Epithelial cell of proximal tubule (primary cell): ENCODE measurements around the gene CRTC3. TPM values are rescaled to one million over a fixed set of nuclear protein-coding genes. Genes with fewer than 3 reads are reported as not detected.

ENCODE experiments used
- DNase-seq: peaks from one replicate; pipeline ENCODE4 v3.0.0-alpha.2; 2011; ENCODE audit warnings: low read depth
- H3K4me3 ChIP-seq: 2 replicates; pipeline ENCODE4 v1.5.1; 2011; ENCODE audit warnings: low read depth, mild to moderate bottlenecking, low read length
- CTCF ChIP-seq: conservative IDR thresholded peaks from 2 replicates; pipeline ENCODE4 v1.5.1; 2012; ENCODE audit warnings: low read depth, mild to moderate bottlenecking, low read length
- total RNA-seq: library from RNA; depleted of rRNA; stranded (reverse); fragments of >200 nt; gene quantifications from 2 replicates; pipeline ENCODE4 v1.2.3, GENCODE V29; 2015

The CRTC3 gene, protein sequence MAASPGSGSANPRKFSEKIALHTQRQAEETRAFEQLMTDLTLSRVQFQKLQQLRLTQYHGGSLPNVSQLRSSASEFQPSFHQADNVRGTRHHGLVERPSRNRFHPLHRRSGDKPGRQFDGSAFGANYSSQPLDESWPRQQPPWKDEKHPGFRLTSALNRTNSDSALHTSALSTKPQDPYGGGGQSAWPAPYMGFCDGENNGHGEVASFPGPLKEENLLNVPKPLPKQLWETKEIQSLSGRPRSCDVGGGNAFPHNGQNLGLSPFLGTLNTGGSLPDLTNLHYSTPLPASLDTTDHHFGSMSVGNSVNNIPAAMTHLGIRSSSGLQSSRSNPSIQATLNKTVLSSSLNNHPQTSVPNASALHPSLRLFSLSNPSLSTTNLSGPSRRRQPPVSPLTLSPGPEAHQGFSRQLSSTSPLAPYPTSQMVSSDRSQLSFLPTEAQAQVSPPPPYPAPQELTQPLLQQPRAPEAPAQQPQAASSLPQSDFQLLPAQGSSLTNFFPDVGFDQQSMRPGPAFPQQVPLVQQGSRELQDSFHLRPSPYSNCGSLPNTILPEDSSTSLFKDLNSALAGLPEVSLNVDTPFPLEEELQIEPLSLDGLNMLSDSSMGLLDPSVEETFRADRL
- 7.1 and 10.0 TPM in 2 replicates for total RNA-seq

GRCh38 chr15:90529371-90530249 lies at the start of gene CRTC3:
CRTC3 (plus strand) TSS chr15:90529923; CDS start chr15:90530072, 149 bp downstream.
- no peak for TF ChIP-seq CTCF
- peak within 1 kb of the TSS; percentile 92 for H3K4me3 ChIP-seq
- no peak for DNase-seq

DNA sequence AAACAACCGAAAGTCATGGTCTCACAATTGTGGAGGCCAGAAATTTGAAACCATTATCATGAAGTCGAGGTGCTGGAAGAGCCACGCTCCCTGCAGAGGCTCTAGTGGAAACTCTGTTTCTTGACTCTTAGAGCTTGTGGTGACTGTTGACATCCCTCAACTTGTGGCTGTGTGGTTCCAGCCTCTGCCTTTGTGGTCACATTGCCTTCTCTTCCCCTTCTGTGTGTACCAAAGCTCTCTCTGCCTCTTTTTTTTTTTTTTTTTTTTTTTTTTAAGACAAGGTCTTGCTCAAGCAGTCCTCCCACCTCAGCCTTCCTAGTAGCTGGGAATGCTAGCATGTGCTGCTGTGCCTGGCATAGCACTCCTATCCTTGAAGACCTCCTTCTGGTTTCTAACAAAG lies 48.7 kb upstream of the CRTC3 start:
- H3K4me3 ChIP-seq, result no peak overlapping the region
- no peak for DNase-seq
- TF ChIP-seq CTCF, result no peak

DNA sequence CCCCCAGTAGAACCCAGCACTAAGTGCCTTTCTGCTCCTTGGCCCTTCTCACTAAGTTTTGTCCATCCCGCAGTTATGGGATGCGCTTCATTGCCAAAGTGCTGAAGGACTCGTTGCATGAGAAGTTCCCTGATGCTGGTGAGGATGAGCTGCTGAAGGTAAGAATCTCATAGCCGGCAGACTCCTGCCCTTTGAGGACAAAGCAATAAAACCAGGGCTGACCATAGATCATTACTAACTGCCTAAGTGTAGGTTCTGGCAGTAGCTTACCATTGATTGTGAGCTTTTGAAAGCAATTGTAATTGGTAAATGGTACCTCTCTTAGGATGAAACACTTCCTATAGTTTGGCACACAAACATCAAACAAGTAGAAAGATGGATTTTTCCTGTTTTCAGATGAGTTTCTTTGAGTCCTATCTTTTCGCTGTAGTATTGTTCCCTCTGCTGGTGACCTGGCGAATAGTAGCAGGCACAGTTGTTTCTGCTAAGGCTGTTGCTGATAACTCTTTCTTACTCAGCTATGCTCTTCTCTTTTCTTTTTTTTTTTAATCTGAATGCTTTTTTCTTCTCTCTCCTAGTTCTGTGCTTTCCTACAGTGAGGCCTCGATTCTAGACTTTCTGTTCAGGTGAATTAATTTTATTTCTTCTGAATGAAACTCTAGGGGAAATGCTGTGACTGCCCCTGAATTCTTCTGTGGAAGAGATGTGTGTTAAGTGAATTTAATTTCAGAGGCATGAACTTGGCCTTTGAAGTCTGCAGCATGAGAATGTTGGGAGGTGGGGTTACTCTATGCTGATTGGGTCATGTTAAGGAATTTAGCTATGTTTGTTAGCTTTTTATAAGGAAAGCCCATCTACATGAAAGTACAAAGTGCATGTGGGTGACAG lies 47.4 kb upstream of the CRTC3 start:
- DNase-seq, result no peak
- no peak overlapping the region for H3K4me3 ChIP-seq
- TF ChIP-seq CTCF, result peak; percentile 73

- TF ChIP-seq CTCF, result no peak
- H3K4me3 ChIP-seq, result no peak overlapping the region
- no peak for DNase-seq
These were observed 46.8 kb upstream of the CRTC3 start for GRCh38 chr15:90483012-90483307.

- no peak for DNase-seq
- no peak for TF ChIP-seq CTCF
- H3K4me3 ChIP-seq, result no peak overlapping the region
These were observed 46.1 kb upstream of the CRTC3 start for GRCh38 chr15:90483637-90484036.

- no peak for DNase-seq
- no peak overlapping the region for H3K4me3 ChIP-seq
- no peak for TF ChIP-seq CTCF
These were observed 42.5 kb upstream of the CRTC3 start for GRCh38 chr15:90487186-90487585.
